GM21717 (cell line): ENCODE results near the gene ORM1.
"Not testable (repeated sequence)": the region's sequence is repeated elsewhere in the genome, so short reads cannot be mapped to it uniquely, and the experiment has no call there.

ENCODE experiments used
- ATAC-seq: cut with Tn5 transposase; IDR thresholded peaks from one replicate; pipeline ENCODE4 v1.9.1; 2021; ENCODE audit warnings: mild to moderate bottlenecking, moderate library complexity; ENCODE audit not compliant: unreplicated experiment

Gene ORM1

DNA sequence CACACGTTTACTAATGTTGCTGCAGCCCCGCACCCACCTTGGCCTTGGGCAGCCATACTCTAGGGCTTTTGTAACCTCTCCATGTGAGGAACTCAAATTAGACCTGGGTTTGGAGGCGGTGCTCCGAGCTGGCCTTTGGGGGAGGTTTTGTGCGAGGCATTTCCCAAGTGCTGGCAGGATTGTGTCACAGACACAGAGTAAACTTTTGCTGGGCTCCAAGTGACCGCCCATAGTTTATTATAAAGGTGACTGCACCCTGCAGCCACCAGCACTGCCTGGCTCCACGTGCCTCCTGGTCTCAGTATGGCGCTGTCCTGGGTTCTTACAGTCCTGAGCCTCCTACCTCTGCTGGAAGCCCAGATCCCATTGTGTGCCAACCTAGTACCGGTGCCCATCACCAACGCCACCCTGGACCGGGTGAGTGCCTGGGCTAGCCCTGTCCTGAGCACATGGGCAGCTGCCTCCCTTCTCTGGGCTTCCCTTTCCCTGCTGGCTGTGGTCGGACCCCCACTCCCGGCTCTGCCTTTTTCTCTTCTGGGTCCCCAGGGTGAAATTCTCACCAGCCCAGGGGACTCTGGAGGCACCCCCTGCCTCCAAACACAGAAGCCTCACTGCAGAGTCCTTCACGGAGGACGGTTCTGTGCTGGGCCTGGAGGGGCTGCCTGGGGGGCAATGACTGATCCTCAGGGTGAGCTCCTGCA, at the start of gene ORM1:
TSS of gene ORM1 (plus strand) at position 268 of the 701 bp plus-strand sequence. CDS start at position 304, 36 bp downstream.
- ATAC-seq = not testable (repeated sequence)

DNA sequence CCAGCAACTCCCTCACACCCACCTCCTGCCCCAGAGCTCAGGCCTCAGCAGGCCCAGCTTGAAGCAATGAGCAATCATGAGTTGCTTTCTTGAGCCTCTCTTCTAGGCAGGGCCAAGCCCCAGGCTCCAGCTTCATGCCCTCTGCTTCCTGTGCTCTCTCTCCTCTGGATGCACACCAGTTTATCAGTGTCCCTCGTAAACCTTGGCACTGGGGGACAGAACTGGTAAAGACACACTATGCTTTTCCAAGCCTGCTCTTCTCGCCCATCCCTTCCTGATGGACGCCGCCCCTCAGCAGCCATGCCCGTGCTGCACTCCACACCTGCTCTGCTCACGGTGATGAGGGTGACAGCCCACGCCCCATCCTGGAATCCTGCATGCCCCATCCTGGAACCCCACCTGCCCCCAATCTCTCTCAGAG, 49.4 kb upstream of the ORM1 start:
- no peak for ATAC-seq

DNA sequence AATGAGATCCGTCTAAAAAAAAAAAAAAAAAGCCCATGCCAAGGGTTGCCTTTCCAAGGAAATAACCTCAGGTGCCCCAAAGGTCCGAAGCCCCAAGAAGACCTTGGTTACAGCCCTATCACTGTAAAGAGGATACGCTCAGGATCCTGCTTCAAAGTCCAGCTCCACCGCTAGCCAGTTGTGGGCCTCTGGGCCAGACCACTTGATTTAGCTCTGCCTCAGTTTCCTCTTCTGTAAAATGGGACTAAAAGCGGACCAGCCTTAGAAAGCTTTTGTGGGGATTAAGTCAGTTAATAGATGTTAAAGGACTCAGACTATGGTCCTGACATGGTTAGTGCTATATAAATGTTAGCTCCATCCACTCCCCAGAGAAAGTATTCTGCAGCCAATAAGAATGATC, 48.7 kb upstream of the ORM1 start:
- no peak for ATAC-seq

DNA sequence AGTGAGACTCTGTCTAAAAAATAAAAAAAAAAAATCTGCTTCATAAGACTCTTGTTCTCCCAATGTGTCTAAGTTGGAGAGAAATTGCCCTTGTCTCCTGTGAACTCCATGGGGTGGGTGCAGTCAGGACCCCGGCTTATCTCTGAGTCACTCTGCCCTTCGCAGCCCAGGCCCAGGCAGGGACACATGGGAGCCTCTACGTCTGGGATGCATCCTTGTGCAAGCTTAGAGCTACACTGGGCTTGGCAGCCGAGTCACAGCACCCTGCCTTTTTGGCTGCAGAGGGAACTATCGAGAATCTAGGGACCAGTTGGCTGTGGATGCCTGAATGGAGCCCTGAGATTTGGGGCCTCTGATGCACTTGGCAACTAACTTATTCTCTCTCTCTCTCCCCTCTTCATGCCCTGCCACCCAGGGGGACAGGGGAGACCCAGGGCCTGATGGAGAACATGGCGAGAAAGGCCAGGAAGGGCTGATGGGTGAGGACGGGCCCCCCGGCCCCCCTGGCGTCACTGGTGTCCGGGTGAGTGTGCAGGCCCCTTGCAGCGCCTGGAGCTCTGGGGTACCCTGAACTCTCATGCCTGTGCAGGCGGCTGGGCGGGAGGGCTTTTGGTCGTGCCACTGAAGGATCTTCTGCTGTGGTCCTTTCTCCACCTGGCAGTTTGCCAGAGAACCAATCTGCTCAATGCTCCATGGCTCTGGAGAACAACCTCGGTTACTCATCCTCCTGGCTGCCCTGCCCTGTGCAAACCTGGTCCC, 47.5 kb upstream of the ORM1 start:
- no peak for ATAC-seq

DNA sequence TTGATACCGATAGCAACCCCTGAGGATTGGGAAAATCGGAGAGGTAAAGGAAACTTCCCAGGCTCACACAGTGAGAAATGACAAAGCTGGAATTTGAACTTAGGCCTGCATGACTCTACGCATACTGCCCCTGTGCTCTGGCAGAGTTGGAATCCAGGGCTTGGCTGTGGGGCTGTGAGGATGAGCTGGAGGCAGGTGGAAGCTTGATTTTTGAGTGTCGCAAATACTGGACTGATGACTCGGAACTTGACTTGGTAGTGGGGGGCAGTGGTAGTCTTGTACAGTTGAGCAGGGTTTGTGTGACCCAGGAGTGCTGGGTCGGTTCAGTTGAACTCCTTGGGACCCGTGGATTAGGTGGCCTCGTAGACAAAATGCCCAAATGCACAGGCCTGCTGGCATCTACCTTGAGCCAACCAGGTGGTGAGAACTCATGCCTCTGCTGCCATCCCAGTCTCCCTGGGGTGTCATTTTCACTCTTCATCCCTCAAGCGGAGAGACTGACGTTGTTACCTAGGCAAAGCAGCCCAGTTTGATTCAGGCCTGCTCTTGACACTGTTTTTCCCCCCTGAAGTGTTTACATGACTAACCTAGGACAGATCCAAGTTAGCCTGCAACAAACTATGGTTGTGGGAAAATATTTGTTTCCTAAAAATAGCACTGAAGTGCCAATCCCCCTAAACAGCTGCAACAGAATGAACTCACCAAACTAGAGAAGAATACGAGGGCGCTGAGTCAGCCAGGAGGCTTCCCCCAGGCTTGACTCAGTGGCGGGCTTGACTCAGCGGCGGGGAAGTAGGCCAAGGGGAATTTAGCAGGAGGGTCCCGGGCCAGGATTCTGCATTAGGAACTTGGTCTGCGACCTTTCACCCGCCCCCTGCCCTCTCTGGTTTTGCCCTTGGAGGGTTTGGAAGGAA, 45.7 kb upstream of the ORM1 start:
- no peak for ATAC-seq

DNA sequence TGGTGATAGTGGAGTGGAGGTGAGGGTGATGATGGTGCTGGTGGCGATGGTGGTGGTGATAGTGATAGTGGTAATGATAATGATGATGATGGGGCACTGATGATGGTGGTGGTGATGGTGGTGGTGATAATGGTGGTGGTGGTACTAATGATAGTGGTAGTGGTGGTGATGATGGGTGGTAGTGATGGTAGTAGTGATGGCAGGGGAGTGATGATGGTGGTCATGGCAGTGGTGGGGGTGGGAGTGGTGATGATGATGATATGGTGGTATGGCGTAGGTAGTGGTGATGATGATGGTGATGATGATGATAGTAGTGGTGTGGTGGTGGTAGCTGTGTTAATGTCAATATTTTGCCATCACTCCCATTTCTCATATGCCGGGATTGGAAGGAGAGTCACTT, 44.5 kb upstream of the ORM1 start:
- ATAC-seq = no peak

DNA sequence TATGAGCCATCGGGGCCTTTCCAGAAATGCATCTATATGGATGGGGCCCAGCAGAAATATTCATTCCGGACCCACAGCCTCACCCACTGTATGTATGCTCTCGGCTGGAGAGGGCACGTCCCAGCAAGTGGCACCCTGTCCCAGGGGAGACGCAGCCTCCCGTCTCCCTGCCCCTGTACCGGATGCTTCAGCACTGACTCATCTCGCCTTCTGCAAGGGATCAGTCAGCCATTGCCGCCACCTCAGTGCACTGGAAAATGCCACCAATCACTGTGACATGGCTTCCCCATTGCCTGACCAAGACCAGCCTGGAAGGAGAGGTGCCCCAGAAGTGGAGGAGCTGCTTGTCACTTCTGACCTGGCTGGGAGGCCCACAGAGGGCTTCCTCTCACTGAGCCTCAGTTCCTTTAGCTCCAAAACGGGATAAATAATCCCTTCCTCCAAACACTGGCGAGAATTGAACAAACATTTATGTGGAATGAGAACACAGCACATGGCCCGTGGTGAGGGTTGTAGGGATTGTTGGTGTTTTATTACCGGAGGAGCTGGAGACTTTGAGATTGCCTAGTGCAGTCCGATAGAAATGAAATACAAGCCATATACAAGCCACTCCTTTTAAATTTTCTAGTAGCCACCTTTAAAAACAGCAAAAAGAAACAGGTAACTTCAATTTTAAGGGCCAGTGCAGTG, 43.9 kb upstream of the ORM1 start:
- no peak for ATAC-seq

DNA sequence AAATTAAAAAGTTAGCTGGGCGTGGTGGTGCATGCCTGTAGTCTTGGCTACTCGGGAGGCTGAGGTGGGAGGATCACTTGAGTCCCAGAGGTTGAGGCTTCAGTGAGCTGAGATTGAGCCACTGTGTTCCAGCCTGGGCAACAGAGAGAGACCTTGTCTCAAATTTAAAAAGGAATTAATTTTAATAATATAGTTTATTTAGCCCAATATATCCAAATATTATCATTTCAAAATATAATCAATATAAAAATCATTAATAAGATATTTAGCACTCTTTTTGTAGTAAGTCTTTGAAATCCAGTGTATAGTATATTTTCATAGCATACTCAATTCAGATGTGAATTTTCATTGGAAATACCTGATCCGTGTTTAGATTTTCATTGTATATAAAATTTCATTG, 43.2 kb upstream of the ORM1 start:
- no peak for ATAC-seq

DNA sequence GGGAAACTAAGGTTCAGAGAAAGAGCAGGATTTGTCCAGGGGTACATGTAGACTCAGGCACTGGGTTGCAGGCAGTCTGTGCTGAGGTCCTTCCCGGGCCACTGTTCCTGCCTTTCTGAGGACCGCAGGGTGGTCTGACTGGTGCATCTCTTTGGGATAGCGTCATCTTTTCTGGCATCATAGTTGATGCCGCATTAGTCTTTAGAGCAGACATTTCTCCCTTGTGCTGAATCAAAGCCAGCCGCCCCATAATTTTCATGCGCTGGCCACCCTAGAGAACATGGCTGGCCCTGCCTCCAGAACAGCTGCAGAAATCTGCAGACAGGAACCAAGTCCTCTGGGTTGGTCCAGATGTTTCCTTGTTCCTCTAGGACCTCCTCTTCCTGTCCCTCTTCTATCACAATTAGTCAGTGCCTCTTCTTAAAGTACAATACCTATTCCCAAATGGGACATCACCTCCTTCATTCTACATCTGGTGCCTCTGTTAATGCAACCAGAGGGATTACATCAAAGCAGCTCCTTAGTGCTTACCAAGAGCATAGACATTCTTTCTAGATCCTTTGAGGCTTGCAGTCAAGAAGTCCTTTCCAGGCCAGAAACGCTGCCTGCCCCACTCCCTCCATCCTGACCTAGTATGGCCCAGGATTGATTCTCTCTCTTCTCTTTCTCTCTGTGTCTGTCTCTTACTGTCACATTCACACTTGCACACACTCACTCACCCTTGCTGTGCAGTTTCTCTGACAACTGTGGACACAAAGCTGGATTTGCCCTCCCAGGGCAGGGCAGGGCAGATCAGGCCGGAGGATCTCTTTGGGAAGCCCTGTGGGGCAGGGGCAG, 42.0 kb upstream of the ORM1 start:
- no peak for ATAC-seq

DNA sequence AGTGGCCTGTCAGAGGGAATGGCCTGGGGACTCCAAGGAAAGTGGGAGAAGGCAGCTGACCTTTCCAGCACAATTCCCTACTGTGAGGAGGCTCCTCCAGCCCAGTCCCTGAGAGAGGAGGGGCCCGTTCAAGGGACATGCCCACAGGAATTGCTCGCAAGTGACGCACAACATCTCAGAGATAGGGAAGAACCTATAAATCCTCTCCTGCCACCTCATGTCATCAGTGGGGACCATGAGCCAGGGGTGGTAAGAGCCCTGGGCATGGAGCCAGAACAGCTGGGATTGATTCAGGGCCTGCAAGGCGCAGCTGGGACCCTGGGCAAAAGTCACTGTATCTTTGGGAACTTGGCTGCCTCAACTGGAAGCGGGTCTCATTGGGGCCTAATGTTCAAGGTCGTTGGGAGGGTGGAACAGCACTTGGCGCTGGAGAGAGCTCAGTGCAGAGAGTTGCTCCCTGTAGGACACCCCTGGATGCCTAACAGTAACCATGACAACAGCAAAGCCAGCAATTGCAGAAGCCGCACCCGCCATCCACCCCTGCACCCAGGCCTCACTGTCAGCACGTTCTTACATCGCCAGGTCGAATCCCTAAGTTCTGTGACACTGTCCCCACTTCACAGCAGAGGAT, 41.3 kb upstream of the ORM1 start:
- no peak for ATAC-seq

DNA sequence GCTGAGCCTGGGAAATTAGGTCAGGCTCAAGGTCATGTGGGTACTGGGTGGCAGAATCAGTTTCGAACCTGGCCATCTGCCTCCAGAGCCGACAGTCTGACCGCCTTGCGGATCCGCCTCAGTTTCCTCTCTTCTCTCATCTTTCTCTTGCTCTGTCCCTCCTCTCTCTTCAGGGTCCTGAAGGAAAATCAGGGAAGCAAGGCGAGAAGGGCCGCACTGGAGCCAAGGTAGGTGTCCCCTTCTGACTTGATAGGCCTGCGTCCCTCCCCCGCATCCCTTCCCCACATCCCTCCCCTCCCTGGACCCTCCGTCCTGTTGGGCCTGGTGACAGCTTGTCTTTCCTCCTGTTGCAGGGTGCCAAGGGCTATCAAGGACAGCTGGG, 40.8 kb upstream of the ORM1 start:
- no peak for ATAC-seq

DNA sequence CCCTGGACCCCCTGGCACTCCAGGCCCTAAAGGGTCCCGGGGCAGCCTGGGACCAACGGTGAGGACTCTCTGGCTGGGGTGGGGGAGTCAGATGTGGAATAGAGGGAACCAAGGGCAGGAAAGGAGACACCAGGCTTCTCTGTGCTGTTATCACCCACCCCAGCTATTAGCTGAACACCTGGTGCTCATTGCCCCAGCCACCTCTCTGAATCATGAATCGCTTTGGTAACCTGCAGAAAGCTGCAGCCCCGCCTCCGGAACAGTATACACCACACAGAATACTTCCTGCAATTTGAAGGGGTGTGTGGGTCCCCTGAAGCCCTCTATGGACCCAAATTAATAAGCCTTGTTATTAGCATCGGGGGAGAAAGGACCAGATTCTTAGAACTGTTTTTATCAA, 40.4 kb upstream of the ORM1 start:
- ATAC-seq = no peak

DNA sequence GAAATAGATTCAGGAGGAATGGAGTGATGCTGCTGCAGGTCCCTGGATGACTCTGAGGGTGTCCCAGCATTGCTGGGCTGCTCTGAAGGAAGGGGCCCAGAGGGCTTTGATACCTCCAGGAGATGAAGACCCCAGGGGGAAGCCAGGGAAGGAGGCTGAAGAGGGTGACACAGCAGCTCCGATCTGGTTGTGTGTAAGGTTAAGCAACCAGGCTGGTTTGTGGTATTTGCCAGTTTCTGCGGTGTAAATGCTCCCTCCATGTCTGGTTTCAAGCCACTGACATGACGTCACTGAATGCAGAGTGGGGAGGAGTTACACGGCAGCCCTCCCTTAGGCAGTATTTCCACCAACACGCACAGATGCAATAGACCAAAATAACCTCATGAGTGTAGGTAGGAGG, 40.0 kb upstream of the ORM1 start:
- no peak for ATAC-seq

DNA sequence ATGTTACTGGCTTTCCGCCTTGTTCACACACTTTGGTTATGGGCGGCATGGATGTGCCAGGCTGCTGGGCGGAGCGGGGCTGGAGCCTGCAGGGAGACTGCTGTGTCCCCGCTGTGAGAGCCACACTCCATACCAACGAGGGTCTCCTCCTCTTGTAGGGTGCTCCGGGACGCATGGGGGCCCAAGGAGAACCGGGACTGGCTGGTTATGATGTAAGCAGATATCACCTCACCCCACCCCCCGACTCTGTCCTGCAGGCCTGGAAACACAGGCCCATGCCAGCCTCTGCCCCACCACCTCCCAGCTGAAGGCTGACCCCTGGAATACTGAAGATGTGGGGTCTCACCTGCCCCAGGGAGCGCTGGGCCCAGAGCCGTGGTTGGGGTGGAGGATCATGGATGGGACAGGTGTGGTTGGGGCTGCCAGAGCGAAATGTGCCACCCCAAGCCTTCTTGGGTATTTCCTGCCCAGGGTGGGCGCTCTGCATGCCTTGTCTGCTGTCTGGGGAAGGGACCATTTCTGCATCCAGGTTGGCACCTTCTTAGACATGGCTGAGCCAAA, 39.3 kb upstream of the ORM1 start:
- no peak for ATAC-seq

DNA sequence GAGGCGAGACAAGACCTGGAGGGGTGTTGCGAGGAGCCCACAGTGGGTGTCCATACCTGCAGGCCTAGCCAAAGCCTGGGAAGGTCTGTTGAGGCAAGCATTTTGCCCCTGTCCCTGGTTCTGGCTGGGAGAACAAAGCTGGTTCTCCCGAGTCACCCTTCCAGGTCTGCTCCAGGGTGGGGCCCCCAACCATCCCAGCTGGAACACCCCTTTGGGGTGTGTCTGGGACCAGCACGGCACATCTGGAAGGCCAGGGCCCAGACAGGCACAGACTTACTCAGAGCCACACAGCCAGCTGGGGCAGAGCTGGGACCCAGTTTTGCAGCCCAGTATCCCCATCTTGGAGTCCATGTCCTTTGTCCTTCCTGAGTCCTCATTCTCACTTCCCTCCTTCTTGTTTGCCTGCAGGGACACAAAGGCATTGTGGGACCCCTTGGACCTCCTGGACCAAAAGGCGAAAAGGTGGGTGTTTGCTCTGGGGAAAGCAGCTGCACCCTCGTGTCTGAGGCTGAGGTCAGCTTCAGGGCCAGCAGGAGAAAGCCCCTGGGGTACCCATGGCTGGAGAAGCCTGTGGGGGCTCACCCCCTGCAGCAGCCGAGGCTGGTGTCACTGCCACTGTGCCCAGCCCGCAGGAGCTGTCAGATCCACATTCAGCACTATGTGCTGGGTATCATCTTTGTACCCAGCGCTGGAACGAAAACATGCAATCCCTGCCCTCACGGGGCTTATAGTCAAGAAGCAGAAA, 38.4 kb upstream of the ORM1 start:
- no peak for ATAC-seq

DNA sequence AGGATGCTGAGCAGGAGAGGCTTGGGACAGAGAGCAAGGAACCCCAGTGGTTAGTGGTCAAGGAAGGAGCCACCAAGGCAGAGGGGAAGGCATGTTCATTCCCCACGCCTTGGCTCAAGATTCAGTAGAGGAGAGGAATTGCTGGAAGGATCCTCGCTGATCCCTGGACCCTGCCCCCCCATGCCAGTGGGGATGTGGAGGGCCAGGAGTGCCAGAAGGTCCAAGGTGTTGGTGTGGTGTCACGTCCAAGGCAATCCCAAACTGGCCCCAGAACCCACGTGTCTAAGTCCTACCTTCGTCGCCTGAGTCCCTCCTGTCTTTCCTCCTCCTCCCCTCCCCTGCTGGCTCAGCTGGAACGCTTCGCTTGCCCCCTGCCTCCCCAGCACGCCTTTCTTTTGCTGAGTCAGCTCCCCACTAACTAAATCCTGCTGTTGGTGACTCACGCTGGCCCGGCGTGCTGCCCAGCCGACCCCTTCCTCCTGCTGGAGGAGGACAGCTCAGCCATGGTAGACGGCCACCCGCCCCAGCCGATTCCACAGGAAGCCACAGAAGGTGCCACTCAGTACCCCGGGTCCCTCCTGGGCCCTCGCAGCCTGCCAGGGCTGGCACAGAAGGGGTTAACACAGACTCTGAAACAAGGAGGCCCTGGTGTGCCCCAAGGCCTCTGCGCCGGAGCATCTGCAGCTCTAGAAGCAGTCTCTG, 37.6 kb upstream of the ORM1 start:
- ATAC-seq = no peak

DNA sequence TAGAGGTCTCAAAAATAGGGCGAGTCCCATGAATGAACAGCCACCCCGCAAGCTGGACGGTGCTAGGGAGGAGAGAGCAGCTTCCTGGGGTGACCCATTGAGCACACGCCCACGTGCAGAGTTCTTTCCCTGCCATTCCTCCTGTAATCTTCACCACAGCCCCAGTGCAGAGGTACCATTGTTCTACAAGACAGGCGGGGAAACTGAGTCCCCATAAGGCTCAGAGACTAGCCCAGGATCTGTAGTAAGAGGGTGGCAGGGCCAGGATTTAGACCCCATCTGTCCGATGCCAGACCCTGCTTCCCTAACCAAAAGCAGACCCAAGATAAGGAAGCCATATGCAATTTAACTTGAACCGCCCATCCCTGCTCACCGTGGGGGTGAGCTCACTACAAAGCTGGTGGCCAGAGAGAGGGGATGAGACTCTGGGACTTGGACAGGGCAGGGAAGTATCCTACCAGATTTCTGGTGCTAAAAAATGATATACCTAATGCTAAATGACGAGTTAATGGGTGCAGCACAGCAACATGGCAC, 36.7 kb upstream of the ORM1 start:
- ATAC-seq = no peak
